Mesodermal cell (in vitro differentiated cells): ENCODE measurements around the gene PRICKLE1.

Source experiments
- H3K27ac ChIP-seq: 2 replicates; pipeline ENCODE4 v1.7.0; 2013; ENCODE audit warnings: mild to moderate bottlenecking, low read depth, low read length, moderate library complexity; ENCODE audit not compliant: severe bottlenecking
- H3K36me3 ChIP-seq: 2 replicates; pipeline ENCODE4 v1.7.1; 2013; ENCODE audit warnings: mild to moderate bottlenecking, low read length, moderate library complexity; ENCODE audit not compliant: control insufficient read depth, insufficient read depth
- H3K4me1 ChIP-seq: one replicate; pipeline ENCODE4 v1.7.1; 2013; ENCODE audit warnings: mild to moderate bottlenecking, low read length; ENCODE audit not compliant: insufficient read depth, control insufficient read depth, poor library complexity, severe bottlenecking
- H3K4me3 ChIP-seq: 2 replicates; pipeline ENCODE4 v1.7.0; 2013; ENCODE audit warnings: low read length, control low read depth, mild to moderate bottlenecking; ENCODE audit not compliant: insufficient read depth, poor library complexity, severe bottlenecking; ENCODE audit errors: extremely low read depth
- H3K9me3 ChIP-seq: 2 replicates; pipeline ENCODE4 v1.7.1; 2013; ENCODE audit warnings: mild to moderate bottlenecking, low read length, moderate library complexity; ENCODE audit not compliant: control insufficient read depth
- WGBS, 2 experiments: methylation state at CpG; one replicate each; pipeline ENCODE4 v1.1.5; 2013; ENCODE audit warnings: missing lambda C conversion rate in 2 of 2; ENCODE audit not compliant: insufficient coverage in 2 of 2; 5-methylcytosine and 5-hydroxymethylcytosine counted together

The PRICKLE1 gene

DNA sequence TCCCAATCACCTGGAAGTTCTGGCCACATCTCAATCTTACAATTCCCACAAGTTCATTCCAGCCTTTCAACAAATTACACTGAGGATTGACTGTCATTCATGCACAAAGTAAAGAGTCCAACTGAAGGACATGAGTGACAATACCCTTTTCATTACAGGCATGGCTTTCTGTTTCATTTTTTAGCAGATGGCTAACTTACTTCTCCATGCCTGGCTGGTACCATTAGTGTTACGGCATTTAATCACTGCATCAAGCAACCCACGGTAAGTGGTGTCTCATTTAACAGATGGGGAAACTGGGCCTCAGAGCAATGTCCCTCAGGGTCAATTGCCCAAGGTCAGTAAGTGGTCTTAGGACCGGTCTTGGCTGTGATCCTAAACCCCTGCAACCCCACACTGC lies 114.4 kb downstream of the PRICKLE1 start:
- 77 to 83% methylated on average over 2 of the region's 3 CpGs for WGBS, 2 experiments

DNA sequence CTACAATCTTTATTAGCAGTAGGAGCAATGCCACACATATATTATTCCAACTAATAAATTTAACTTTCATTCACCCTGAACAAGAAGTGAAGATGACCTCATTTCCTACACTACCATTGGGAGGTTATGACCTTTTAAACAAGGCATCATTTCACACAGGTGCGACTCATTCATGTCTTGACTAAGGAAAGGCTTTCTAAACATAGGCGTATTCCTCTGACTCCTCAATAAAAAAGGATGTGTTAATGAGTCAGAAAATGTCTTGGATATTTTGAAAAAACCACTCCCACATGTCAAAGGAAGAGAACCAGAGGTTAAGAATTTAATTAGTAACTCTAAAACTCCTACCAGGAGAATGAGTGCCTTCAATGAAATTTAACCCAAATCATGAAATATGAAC lies 115.2 kb downstream of the PRICKLE1 start:
- Histone ChIP-seq H3K27ac (no peak overlapping the region), H3K9me3 (no peaks in the 10 kb centered on the region), H3K4me3 (no peak overlapping the region), H3K4me1 (peaks cover 8% of the 10 kb centered on the region), H3K36me3 (peaks cover 28% of the 10 kb centered on the region)
- no CpG with 5 or more reads among the region's 2 CpGs for WGBS, 2 experiments

More for the DNA sequence above, 114.4 kb downstream of the PRICKLE1 start:
- no peaks in the 10 kb centered on the region for H3K9me3 ChIP-seq
- peaks cover 8% of the 10 kb centered on the region for H3K4me1 ChIP-seq
- H3K36me3 ChIP-seq, result peaks cover 23% of the 10 kb centered on the region
- H3K4me3 ChIP-seq, result no peak overlapping the region
- no peak overlapping the region for H3K27ac ChIP-seq

DNA sequence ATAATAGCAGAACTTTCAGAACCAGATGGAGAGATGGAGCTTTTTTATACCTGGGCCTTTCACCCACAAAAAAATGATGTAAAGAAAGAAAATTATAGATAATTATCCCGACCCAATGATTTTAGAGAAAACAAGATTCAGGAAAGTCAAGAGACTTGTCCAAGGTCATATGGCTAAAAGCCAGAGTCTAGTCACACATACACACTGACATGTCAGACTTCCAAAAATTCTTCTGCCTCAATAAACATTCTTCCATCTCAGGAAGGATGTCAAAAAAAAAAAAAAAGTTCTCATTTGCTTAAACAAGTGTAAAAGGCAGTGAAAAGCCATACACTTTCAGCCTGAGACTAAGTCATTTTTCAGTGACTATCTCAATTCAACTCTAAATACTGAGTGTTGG lies 116.0 kb downstream of the PRICKLE1 start:
- H3K4me1 ChIP-seq, result peaks cover 8% of the 10 kb centered on the region
- no peak overlapping the region for H3K27ac ChIP-seq
- peaks cover 35% of the 10 kb centered on the region for H3K36me3 ChIP-seq
- H3K9me3 ChIP-seq, result no peaks in the 10 kb centered on the region
- H3K4me3 ChIP-seq, result no peak overlapping the region
- no CpG with 5 or more reads among the region's 1 CpG for WGBS, 2 experiments

DNA sequence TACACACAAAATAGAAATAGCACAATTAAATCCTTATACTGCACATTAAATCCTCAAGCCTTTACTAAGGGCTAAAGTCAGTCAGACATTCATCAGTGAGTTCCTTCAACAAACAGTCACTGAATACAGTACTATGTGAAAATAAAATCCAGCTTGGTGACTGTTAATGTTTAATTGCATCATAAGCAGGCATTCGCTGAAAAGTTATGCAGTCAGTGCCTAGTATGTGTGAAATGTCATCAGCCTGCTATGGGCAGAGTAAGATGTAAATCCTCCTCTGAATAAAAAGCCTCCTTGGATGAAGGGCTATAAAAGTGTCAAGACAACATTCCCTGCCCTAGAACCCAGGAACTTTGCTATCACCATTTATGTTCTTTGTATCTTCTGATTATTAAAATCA lies 116.4 kb downstream of the PRICKLE1 start:
- no peaks in the 10 kb centered on the region for H3K9me3 ChIP-seq
- no peak overlapping the region for H3K27ac ChIP-seq
- peaks cover 8% of the 10 kb centered on the region for H3K4me1 ChIP-seq
- 100% methylated on average over 1 of the region's 1 CpG; no CpG with 5 or more reads in 1 of the 2 experiments for WGBS, 2 experiments
- H3K4me3 ChIP-seq, result no peak overlapping the region
- H3K36me3 ChIP-seq, result peaks cover 39% of the 10 kb centered on the region

DNA sequence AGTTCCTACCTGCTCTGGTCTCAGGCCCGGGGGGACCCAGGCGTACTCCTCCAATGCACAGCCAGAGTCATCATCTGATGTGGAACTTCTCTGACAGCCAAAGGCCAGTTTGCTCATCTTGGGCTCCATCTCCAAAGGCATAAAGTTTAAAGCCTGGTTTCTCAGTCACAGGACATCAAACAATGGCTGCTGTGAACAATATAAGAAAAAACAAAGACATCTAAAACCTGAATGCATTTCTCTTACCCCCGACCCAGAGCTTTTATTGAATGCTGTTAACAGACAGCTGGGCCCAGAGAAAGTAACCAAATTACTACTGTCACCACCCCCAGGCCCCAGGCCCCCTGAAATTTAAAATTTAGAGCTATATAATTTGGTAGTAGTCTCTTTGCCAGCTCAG lies 117.2 kb downstream of the PRICKLE1 start:
- Histone ChIP-seq H3K27ac (no peak overlapping the region), H3K9me3 (no peaks in the 10 kb centered on the region)
- 90 to 94% methylated on average over 2 to 3 of the region's 3 CpGs for whole genome bisulfite sequencing, 2 experiments

DNA sequence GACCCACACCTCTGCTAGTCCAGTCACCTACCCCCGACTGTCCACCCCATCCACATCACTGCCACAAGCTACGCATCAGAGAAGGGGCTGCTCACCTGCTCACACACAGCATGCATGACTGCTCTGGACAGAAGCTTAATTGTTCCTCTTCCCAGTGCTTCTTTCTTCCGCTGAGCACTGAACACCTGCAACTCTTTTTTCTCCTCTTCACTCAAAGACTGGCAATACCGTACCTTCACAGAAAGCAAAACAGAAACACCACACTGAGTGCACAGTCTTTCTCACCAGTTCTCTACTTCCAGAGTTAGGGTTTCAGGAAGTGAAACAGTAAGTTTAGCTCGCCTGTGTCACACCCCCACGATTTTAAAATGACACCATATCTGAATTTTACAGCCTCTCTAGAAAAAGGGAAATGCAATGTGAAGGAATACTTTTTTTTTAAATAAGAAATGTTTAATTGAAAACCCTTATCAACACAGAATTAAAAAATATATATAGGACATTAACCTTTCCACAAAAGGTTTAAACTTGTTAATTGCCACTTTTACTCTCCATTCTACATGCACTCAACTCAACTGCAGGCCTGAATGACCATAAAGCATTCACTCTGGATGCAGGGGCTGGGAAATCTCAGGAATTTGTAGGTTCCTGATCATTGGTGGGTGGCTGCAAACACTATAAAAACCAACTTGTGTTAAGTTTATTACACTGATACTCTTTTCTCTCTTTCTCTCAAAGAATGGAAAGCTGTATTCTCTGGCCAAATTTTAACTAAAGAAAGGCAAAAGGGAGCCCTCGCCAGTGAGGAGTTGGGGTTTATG lies 120.0 kb downstream of the PRICKLE1 start:
- no peak overlapping the region for H3K27ac ChIP-seq
- WGBS, 2 experiments, result 92 to 93% methylated on average over 3 to 4 of the region's 7 CpGs
- H3K4me1 ChIP-seq, result no peaks in the 10 kb centered on the region
- H3K36me3 ChIP-seq, result peaks cover 67% of the 10 kb centered on the region
- H3K9me3 ChIP-seq, result no peaks in the 10 kb centered on the region
- no peak overlapping the region for H3K4me3 ChIP-seq

More for the DNA sequence above, 117.2 kb downstream of the PRICKLE1 start:
- H3K4me3 ChIP-seq, result no peak overlapping the region
- H3K4me1 ChIP-seq, result peaks cover 8% of the 10 kb centered on the region
- H3K36me3 ChIP-seq, result peaks cover 42% of the 10 kb centered on the region

DNA sequence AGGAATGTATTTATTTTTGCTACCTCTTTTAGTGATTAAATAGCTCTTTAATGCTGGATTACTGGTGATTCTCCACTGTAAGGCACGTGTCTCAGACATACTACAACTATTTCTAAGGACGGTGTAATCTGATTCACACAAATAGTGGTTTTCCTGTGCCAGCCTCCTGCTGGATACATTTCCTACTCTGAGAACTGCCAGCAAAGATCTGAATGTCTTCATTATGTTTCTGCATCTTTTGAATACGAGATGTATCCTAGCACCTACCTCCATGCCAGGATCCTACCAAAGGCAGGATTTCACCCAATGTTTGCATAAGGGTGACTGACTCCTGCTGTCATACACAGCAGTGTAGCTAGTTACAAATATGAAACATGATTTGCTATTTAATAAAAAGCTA lies 120.6 kb downstream of the PRICKLE1 start:
- WGBS, 2 experiments, result 100% methylated on average over 2 to 3 of the region's 3 CpGs
- Histone ChIP-seq H3K36me3 (peaks cover 73% of the 10 kb centered on the region), H3K9me3 (no peaks in the 10 kb centered on the region), H3K4me3 (no peak overlapping the region), H3K4me1 (no peaks in the 10 kb centered on the region), H3K27ac (no peak overlapping the region)

DNA sequence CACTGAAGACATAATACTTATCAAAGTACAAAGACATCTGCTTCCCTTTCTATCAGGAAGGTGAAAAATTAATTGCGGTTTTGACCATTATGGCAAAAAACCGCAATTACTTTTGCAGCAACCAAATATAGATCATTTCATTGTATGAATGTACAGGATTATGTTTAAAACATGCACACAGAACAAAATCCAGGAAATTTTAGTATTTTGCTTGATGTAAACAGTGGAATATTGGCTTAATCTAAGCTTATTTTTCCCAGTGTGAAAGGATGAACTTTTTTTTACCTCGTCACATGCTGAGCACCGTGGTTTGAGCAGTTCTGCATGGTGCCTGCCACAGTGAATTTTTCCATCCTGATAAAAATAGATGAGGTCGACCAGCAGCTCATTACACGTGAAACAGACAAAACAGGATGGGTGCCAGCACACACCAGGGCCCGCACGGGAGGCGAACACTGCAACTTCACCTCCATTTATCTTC lies 121.2 kb downstream of the PRICKLE1 start:
- peaks cover 78% of the 10 kb centered on the region for H3K36me3 ChIP-seq
- no peak overlapping the region for H3K4me3 ChIP-seq
- no peaks in the 10 kb centered on the region for H3K4me1 ChIP-seq
- WGBS, 2 experiments, result 82 to 100% methylated on average over 2 to 4 of the region's 9 CpGs
- no peaks in the 10 kb centered on the region for H3K9me3 ChIP-seq
- H3K27ac ChIP-seq, result no peak overlapping the region

DNA sequence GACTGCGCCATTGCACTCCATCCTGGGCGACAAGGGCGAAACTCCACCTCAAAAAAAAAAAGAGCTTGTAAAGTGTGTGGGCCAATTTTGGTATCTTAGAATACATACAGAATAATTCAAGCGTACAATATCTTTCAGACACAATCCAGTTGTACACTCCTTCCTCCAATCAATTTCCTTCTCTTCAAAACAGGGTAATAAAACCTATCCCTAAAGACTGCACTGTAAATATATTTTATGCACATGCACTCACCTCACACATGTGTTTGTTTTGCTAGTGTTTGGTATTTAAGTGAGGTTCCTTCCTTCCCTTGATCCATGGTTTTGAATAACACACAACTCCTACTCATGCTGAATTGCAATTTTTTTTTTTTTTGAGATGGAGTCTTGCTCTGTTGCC lies 125.9 kb downstream of the PRICKLE1 start:
- H3K27ac ChIP-seq, result no peak overlapping the region
- H3K36me3 ChIP-seq, result peaks cover 84% of the 10 kb centered on the region
- H3K9me3 ChIP-seq, result no peaks in the 10 kb centered on the region
- WGBS, 2 experiments, result 100% methylated on average over 1 to 3 of the region's 4 CpGs
- no peak overlapping the region for H3K4me3 ChIP-seq
- no peaks in the 10 kb centered on the region for H3K4me1 ChIP-seq

DNA sequence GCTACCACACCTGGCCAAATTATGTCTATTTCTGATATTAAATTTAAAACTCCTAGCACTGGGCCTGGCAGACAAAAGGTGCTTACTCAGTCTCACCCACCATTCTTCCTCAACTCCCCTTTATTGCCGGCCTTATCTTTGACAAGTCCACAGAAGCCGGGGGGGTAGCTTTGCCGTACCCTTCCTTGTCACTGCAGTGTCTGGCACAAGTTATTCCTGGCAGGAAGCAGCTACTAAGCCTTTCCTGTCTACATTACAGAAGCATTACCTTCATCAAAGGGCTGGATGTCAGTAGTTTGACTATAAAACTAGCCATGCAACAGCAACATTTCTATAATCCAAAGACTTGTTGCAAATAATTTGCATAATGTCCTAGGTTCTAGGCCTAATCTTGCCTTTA lies 127.1 kb downstream of the PRICKLE1 start:
- Histone ChIP-seq H3K36me3 (peaks cover 85% of the 10 kb centered on the region), H3K4me3 (no peak overlapping the region)
- 98 to 100% methylated on average over 3 of the region's 3 CpGs for WGBS, 2 experiments

DNA sequence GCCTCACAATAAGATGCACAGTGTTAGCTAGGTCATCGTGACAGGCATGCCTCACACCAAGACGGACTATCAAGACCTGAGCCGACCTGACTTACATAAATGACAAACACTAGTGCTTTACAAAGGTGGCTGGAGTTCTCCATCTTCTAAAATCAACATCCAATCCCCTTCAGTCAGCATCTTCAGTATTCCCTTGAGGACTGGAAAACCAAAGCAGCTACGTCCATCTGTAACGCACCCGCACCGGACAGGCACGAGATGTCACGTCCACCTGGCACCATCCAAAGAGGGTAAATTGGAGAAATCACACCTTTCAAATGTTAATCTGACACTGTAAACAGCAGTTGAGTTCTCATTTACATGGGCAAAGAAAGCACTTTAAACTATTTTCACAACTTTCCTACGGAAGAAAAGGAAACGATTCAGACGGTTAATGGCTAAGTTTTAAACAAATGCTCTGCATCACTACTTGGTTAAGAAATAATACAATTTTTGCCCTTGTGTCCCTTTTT lies 130.2 kb downstream of the PRICKLE1 start:
- Histone ChIP-seq H3K9me3 (no peaks in the 10 kb centered on the region), H3K27ac (no peak overlapping the region), H3K4me1 (no peaks in the 10 kb centered on the region), H3K4me3 (no peak overlapping the region), H3K36me3 (peaks cover 71% of the 10 kb centered on the region)
- 89 to 90% methylated on average over 9 to 10 of the region's 12 CpGs for WGBS, 2 experiments

More for the DNA sequence above, 127.1 kb downstream of the PRICKLE1 start:
- Histone ChIP-seq H3K4me1 (no peaks in the 10 kb centered on the region), H3K27ac (no peak overlapping the region), H3K9me3 (no peaks in the 10 kb centered on the region)
